ENCODE measurements around the gene ELMO1.

DNA sequence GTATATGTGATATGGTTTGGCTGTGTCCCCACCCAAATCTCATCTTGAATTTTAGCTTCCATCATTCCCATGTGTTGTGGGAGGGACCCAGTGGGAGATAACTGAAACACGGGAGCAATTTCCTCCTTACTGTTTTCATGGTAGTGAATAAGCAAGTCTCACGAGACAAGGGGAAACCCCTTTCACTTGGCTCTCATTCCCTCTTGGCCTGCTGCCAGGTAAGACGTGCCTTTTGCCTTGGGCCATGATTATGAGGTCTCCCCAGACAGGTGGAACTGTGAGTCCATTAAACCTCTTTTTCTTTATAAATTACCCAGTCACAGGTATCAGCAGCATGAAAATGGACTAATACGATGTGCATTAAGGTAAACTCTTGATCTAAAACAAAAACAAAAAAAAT lies 367.2 kb downstream of the ELMO1 start:
- TF ChIP-seq CTCF (IDR thresholded peaks at IDR 0.05): no peak
- TF ChIP-seq POLR2A (IDR thresholded peaks at IDR 0.05): no peak
- TF ChIP-seq POLR2AphosphoS5 (IDR thresholded peaks at IDR 0.05): no peak

Data from transverse colon (tissue), 4 donors.